Cardiac septum (tissue), 1 donor: ENCODE data around the gene TFDP1. TPM values are rescaled to one million over a fixed set of nuclear protein-coding genes. Genes with fewer than 3 reads are reported as not detected.
A peak's percentile ranks its signal among the peaks of the same experiment; 100 is the strongest.

ENCODE experiments used
- DNase-seq: peaks from one replicate; pipeline ENCODE4 v3.0.0-alpha.2; 2020; ENCODE audit warnings: low spot score
- intact Hi-C: fragments of 100-400 bp; cut with DNase I; formaldehyde crosslinking; loops from one replicate; pipeline ENCODE4 v1.14.0; 2022
- long read RNA-seq: library from polyadenylated mRNA; unstranded; transcript quantifications from one replicate; pipeline ENCODE4 v2.0.0, GENCODE V29; 2021
- total RNA-seq: library from RNA; stranded (reverse); fragmentation: NEBNext Ultra II Directional; extraction: Animal tissue kit (Norgen Biotek cat#: 25700); gene quantifications from one replicate; pipeline ENCODE4 v1.2.1, GENCODE V29; 2021
- donor health status: DM: no; HTN: no; CAD: no.

Gene TFDP1
- total RNA-seq = 38.8 TPM
- long read RNA-seq, transcript TFDP1-201 (12 exons, 2,648 nt) = major isoform, 40 of 96 reads
- long read RNA-seq, partial matches to known transcripts = 14 of 96 reads
- long read RNA-seq, other reads (novel, unspliced or antisense) = 41 of 96 reads

- DNase-seq = peak; percentile 86
- intact Hi-C loops = no loop called here
Observed at GRCh38 chr13:113584205-113584869, at the start of gene TFDP1. TSS of gene TFDP1 (plus strand) at chr13:113584753. CDS start at chr13:113585838, 1,085 bp downstream.

- no peak for DNase-seq
- intact Hi-C loops = no loop called here
Observed at GRCh38 chr13:113535381-113535781, 49.2 kb upstream of the TFDP1 start.

- intact Hi-C loops = no loop called here
- no peak for DNase-seq
Observed at GRCh38 chr13:113536461-113537110, 48.0 kb upstream of the TFDP1 start.

- DNase-seq = no peak
- intact Hi-C loops = no loop called here
Observed at GRCh38 chr13:113537205-113537604, 47.3 kb upstream of the TFDP1 start.

- intact Hi-C loops = no loop called here
- DNase-seq = no peak
Observed at GRCh38 chr13:113537909-113538688, 46.5 kb upstream of the TFDP1 start.

- DNase-seq = no peak
- intact Hi-C loops = no loop called here
Observed at GRCh38 chr13:113538689-113539058, 45.9 kb upstream of the TFDP1 start.

GRCh38 chr13:113539176-113539575 is 45.4 kb upstream of the TFDP1 start:
- intact Hi-C loops = no loop called here
- DNase-seq = peak; percentile 27

GRCh38 chr13:113539822-113540221 is 44.7 kb upstream of the TFDP1 start:
- peak; percentile 26 for DNase-seq
- intact Hi-C loops = no loop called here

- DNase-seq = peak; percentile 57
- intact Hi-C loops = no loop called here
Observed at GRCh38 chr13:113540523-113540922, 44.0 kb upstream of the TFDP1 start.

GRCh38 chr13:113542751-113543424 is 41.7 kb upstream of the TFDP1 start:
- DNase-seq = peak; percentile 7
- intact Hi-C loops = no loop called here

- intact Hi-C loops = no loop called here
Observed at GRCh38 chr13:113544071-113544891, 40.3 kb upstream of the TFDP1 start.

GRCh38 chr13:113544896-113545295 is 39.7 kb upstream of the TFDP1 start:
- DNase-seq = peak; percentile 44
- intact Hi-C loops = loop anchor here (5.0 kb wide), 1 partner anchor 88 kb away; no protein-coding TSS in a partner anchor

More at GRCh38 chr13:113544071-113544891, 40.3 kb upstream of the TFDP1 start:
- peak; percentile 73 for DNase-seq

GRCh38 chr13:113545455-113545930 is 39.1 kb upstream of the TFDP1 start:
- intact Hi-C loops = loop anchor here (5.0 kb wide), 1 partner anchor 88 kb away; no protein-coding TSS in a partner anchor
- peak; percentile 58 for DNase-seq

GRCh38 chr13:113545931-113546516 is 38.5 kb upstream of the TFDP1 start:
- peak; percentile 44 for DNase-seq
- intact Hi-C loops = loop anchor here (5.0 kb wide), 1 partner anchor 89 kb away; no protein-coding TSS in a partner anchor

- intact Hi-C loops = loop anchor here (5.0 kb wide), 1 partner anchor 89 kb away; no protein-coding TSS in a partner anchor
- DNase-seq = peak; percentile 74
Observed at GRCh38 chr13:113546571-113547237, 37.8 kb upstream of the TFDP1 start.

GRCh38 chr13:113547238-113547971 is 37.1 kb upstream of the TFDP1 start:
- intact Hi-C loops = loop anchor here (5.0 kb wide), 1 partner anchor 90 kb away; no protein-coding TSS in a partner anchor
- peak; percentile 65 for DNase-seq

- intact Hi-C loops = loop anchor here (5.0 kb wide), 1 partner anchor 91 kb away; no protein-coding TSS in a partner anchor
- DNase-seq = peak; percentile 73
Observed at GRCh38 chr13:113548171-113548641, 36.3 kb upstream of the TFDP1 start.
